SK-N-MC (cell line): ENCODE results near the gene NALCN.

Source experiments
- EZH2 ChIP-seq: fragments of 200-600 bp; sonication (generic); IDR thresholded peaks from one replicate; pipeline ENCODE4 v1.6.1; 2017; ENCODE audit warnings: antibody characterized with exemption
- POLR2AphosphoS5 ChIP-seq: IDR thresholded peaks from 2 replicates; pipeline ENCODE4 v1.6.1; 2012; ENCODE audit warnings: mild to moderate bottlenecking, low read depth, low read length, borderline replicate concordance

DNA sequence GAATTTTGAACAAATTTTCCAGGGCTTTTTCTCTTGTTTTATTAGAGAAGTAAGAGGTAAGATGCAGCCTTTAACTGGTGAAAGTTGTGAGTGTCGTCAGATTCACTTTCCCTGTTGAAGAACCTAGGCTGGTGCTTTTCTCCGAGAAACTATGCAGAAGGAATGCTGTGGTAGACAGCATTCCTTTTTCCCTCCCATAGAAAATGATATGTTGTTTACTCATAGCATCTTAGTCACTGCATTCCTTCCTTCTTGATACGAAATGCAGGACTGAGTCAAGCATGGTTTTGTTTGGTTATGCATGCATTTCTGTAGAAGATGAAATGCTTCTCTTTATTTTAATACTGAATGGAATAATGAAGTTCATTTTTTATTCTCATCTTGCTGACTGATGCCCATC is 39.6 kb upstream of the NALCN start:
- TF ChIP-seq POLR2AphosphoS5 (no peak), EZH2 (no peak)
